PFSK-1 (cell line): ENCODE results near the gene AOAH.

Experiments used
- FOXP2 ChIP-seq: optimal IDR thresholded peaks from 2 replicates; pipeline ENCODE3; 2011; ENCODE audit warnings: borderline replicate concordance, control low read depth, inconsistent platforms; ENCODE audit not compliant: insufficient read depth; ENCODE audit errors: extremely low read length, extremely low read depth
- POLR2AphosphoS5 ChIP-seq: IDR thresholded peaks from 2 replicates; pipeline ENCODE4 v1.6.1; 2012; ENCODE audit warnings: low read depth, mild to moderate bottlenecking, control low read depth, low read length, moderate library complexity
- REST ChIP-seq, 2 experiments: IDR thresholded peaks; 2 replicates each; pipeline versions ENCODE4 v1.6.1 to v1.8.0; 2011 to 2012; ENCODE audit warnings: low read depth in 2 of 2, low read length in 2 of 2, control low read depth in 1 of 2, inconsistent platforms in 1 of 2, mild to moderate bottlenecking in 1 of 2, moderate library complexity in 1 of 2; ENCODE audit not compliant: insufficient read depth in 1 of 2
- SIN3A ChIP-seq: IDR thresholded peaks from 2 replicates; pipeline ENCODE4 v1.6.1; 2012; ENCODE audit warnings: mild to moderate bottlenecking, low read length, moderate library complexity, borderline replicate concordance; ENCODE audit not compliant: insufficient read depth
- TAF1 ChIP-seq: IDR thresholded peaks from 2 replicates; pipeline ENCODE4 v1.6.1; 2012; ENCODE audit warnings: low read length, control low read depth, borderline replicate concordance; ENCODE audit not compliant: insufficient read depth

Gene AOAH

GRCh38 chr7:36598054-36598674 is 126.1 kb downstream of the AOAH start:
- TF ChIP-seq POLR2AphosphoS5 (no peak), REST (IDR thresholded peaks at IDR 0.05; ENCODE audit: insufficient read depth in 1 of 2, low read depth in 2 of 2, low read length in 2 of 2) (peak in 1 of 2 experiments; percentile 84; a peak in 2 of 4 replicates)

GRCh38 chr7:36597090-36597773 is 127.1 kb downstream of the AOAH start:
- TF ChIP-seq TAF1 (no peak), SIN3A (no peak), POLR2AphosphoS5 (no peak), FOXP2 (no peak), REST (IDR thresholded peaks at IDR 0.05; ENCODE audit: insufficient read depth in 1 of 2, low read depth in 2 of 2, low read length in 2 of 2) (no peak)

GRCh38 chr7:36594445-36594844 is 129.8 kb downstream of the AOAH start:
- TF ChIP-seq TAF1 (no peak), SIN3A (no peak), FOXP2 (no peak), POLR2AphosphoS5 (no peak), REST (IDR thresholded peaks at IDR 0.05; ENCODE audit: insufficient read depth in 1 of 2, low read depth in 2 of 2, low read length in 2 of 2) (no peak)

GRCh38 chr7:36591636-36592035 is 132.7 kb downstream of the AOAH start:
- TF ChIP-seq POLR2AphosphoS5 (no peak), TAF1 (no peak), FOXP2 (no peak), SIN3A (no peak), REST (IDR thresholded peaks at IDR 0.05; ENCODE audit: insufficient read depth in 1 of 2, low read depth in 2 of 2, low read length in 2 of 2) (no peak)

GRCh38 chr7:36589391-36589790 is 134.9 kb downstream of the AOAH start:
- TF ChIP-seq SIN3A (no peak), FOXP2 (no peak), REST (IDR thresholded peaks at IDR 0.05; ENCODE audit: insufficient read depth in 1 of 2, low read depth in 2 of 2, low read length in 2 of 2) (no peak), TAF1 (no peak), POLR2AphosphoS5 (no peak)
